Epithelial cell of proximal tubule (primary cell): ENCODE data around the gene SIAH3. TPM values are rescaled to one million over a fixed set of nuclear protein-coding genes. Genes with fewer than 3 reads are reported as not detected.
"Not testable (repeated sequence)": the region's sequence is repeated elsewhere in the genome, so short reads cannot be mapped to it uniquely, and the experiment has no call there.

Experiments
- DNase-seq: peaks from one replicate; pipeline ENCODE4 v3.0.0-alpha.2; 2011; ENCODE audit warnings: low read depth
- H3K4me3 ChIP-seq: 2 replicates; pipeline ENCODE4 v1.5.1; 2011; ENCODE audit warnings: low read depth, mild to moderate bottlenecking, low read length
- CTCF ChIP-seq: conservative IDR thresholded peaks from 2 replicates; pipeline ENCODE4 v1.5.1; 2012; ENCODE audit warnings: low read depth, mild to moderate bottlenecking, low read length
- total RNA-seq: library from RNA; depleted of rRNA; stranded (reverse); fragments of >200 nt; gene quantifications from 2 replicates; pipeline ENCODE4 v1.2.3, GENCODE V29; 2015

Gene SIAH3
- total RNA-seq, 1 donor from 2014 or later: 0.23 TPM

- DNase-seq: no peak
- H3K4me3 ChIP-seq: no peak overlapping the region
- TF ChIP-seq CTCF: no peak
These were observed 82.7 kb downstream of the SIAH3 start for GRCh38 chr13:45768656-45769479.

GRCh38 chr13:45765464-45765863 is 86.1 kb downstream of the SIAH3 start:
- no peak for DNase-seq
- TF ChIP-seq CTCF: no peak
- no peak overlapping the region for H3K4me3 ChIP-seq

GRCh38 chr13:45763419-45763818 is 88.1 kb downstream of the SIAH3 start:
- no peak overlapping the region for H3K4me3 ChIP-seq
- DNase-seq: no peak
- no peak for TF ChIP-seq CTCF

- not testable (repeated sequence) for DNase-seq, H3K4me3 ChIP-seq
These were observed 94.0 kb downstream of the SIAH3 start for GRCh38 chr13:45757589-45757988.

- not testable (repeated sequence) for H3K4me3 ChIP-seq, DNase-seq
These were observed 95.1 kb downstream of the SIAH3 start for GRCh38 chr13:45756498-45756897.

GRCh38 chr13:45752510-45752909 is 99.0 kb downstream of the SIAH3 start:
- TF ChIP-seq CTCF: no peak
- H3K4me3 ChIP-seq: no peak overlapping the region
- DNase-seq: no peak

- TF ChIP-seq CTCF: no peak
- no peak for DNase-seq
- H3K4me3 ChIP-seq: no peak overlapping the region
These were observed 99.7 kb downstream of the SIAH3 start for GRCh38 chr13:45751885-45752284.

- DNase-seq: no peak
- TF ChIP-seq CTCF: no peak
- H3K4me3 ChIP-seq: no peak overlapping the region
These were observed 101.0 kb downstream of the SIAH3 start for GRCh38 chr13:45750566-45750965.
